IMR-90 (cell line): ENCODE measurements around the gene STARD7. TPM values are rescaled to one million over a fixed set of nuclear protein-coding genes. Genes with fewer than 3 reads are reported as not detected.

ENCODE experiments used
- ATAC-seq: fragments of 200-7000 bp; cut with Tn5 transposase; 2 replicates; pipeline ENCODE4 v1.9.1; 2020; ENCODE audit warnings: low read depth, mild to moderate bottlenecking, moderate library complexity
- BruUV-seq: library from RNA; stranded (reverse); fragments of 400-500 nt; replicated peaks from 2 replicates; lab custom pipeline; 2021; lab: Mats Ljungman, UMichigan
- CTCF ChIA-PET: fragments of 300-600 bp; formaldehyde crosslinking; extraction: SDS; loops from one replicate; lab custom pipeline; 2021; ENCODE audit warnings: antibody characterized with exemption; lab: Yijun Ruan, JAX
- POLR2A ChIA-PET: fragments of 300-600 bp; sonication (Branson Sonifier 250); formaldehyde crosslinking; loops from one replicate; lab custom pipeline; 2022; ENCODE audit warnings: antibody characterized with exemption; ENCODE audit not compliant: unreplicated experiment; lab: Charles Lee
- DNase-seq: peaks from one replicate; pipeline ENCODE4 v3.0.0; 2013
- H2AFZ ChIP-seq: replicated peaks from 2 replicates; pipeline ENCODE3; 2013; ENCODE audit warnings: low read length, mild to moderate bottlenecking; ENCODE audit not compliant: poor library complexity
- H2AK5ac ChIP-seq: 2 replicates; pipeline ENCODE4 v1.6.1; 2013; ENCODE audit warnings: low read depth, low read length, inconsistent platforms
- H2AK9ac ChIP-seq: replicated peaks from 2 replicates; pipeline ENCODE3; 2013; ENCODE audit warnings: mild to moderate bottlenecking, low read depth, low read length, moderate library complexity; ENCODE audit not compliant: poor library complexity
- H2BK120ac ChIP-seq: 2 replicates; pipeline ENCODE4 v1.6.1; 2013; ENCODE audit warnings: low read depth, low read length, inconsistent platforms
- H2BK15ac ChIP-seq: 3 replicates; pipeline ENCODE4 v1.6.1; 2013; ENCODE audit warnings: low read depth, low read length, inconsistent platforms
- H2BK20ac ChIP-seq: 2 replicates; pipeline ENCODE4 v1.6.1; 2013; ENCODE audit warnings: low read depth, mild to moderate bottlenecking, inconsistent platforms, low read length, moderate library complexity
- H2BK5ac ChIP-seq: 2 replicates; pipeline ENCODE4 v1.6.1; 2013; ENCODE audit warnings: mild to moderate bottlenecking, low read depth, low read length, inconsistent platforms; ENCODE audit not compliant: poor library complexity, severe bottlenecking
- H3K14ac ChIP-seq: replicated peaks from 2 replicates; pipeline ENCODE4 v1.6.1; 2013; ENCODE audit warnings: low read depth, low read length, inconsistent platforms
- H3K18ac ChIP-seq: 2 replicates; pipeline ENCODE4 v1.6.1; 2013; ENCODE audit warnings: low read depth, low read length, control low read depth
- H3K23ac ChIP-seq: 2 replicates; pipeline ENCODE4 v1.6.1; 2013; ENCODE audit warnings: low read depth, low read length, inconsistent platforms
- H3K27ac ChIP-seq: 2 replicates; pipeline ENCODE4 v1.5.1; 2013; ENCODE audit warnings: mild to moderate bottlenecking, control low read depth, low read length; ENCODE audit not compliant: insufficient read depth
- H3K27me3 ChIP-seq: 2 replicates; pipeline ENCODE4 v1.6.1; 2013; ENCODE audit warnings: low read length; ENCODE audit not compliant: control insufficient read depth, insufficient read depth
- H3K36me3 ChIP-seq: 2 replicates; pipeline ENCODE4 v1.6.1; 2013; ENCODE audit warnings: low read length, mixed read lengths; ENCODE audit not compliant: control insufficient read depth, insufficient read depth
- H3K4ac ChIP-seq: 2 replicates; pipeline ENCODE4 v1.6.1; 2013; ENCODE audit warnings: low read depth, low read length, inconsistent platforms
- H3K4me1 ChIP-seq: 2 replicates; pipeline ENCODE4 v1.6.1; 2013; ENCODE audit warnings: low read length, mixed read lengths; ENCODE audit not compliant: control insufficient read depth, insufficient read depth
- H3K4me2 ChIP-seq: 2 replicates; pipeline ENCODE4 v1.6.1; 2013; ENCODE audit warnings: low read depth, mild to moderate bottlenecking, control low read depth, low read length, moderate library complexity
- H3K4me3 ChIP-seq: 2 replicates; pipeline ENCODE4 v1.5.1; 2013; ENCODE audit warnings: low read depth, mild to moderate bottlenecking, control low read depth, low read length, moderate library complexity; ENCODE audit not compliant: insufficient read depth
- H3K56ac ChIP-seq: 2 replicates; pipeline ENCODE4 v1.6.1; 2013; ENCODE audit warnings: low read length, inconsistent platforms; ENCODE audit not compliant: insufficient read depth; ENCODE audit errors: extremely low read depth
- H3K79me1 ChIP-seq, 2 experiments: 2 replicates each; pipeline ENCODE4 v1.6.1; 2013; ENCODE audit warnings: low read length in 2 of 2, inconsistent platforms in 1 of 2, low read depth in 1 of 2
- H3K9ac ChIP-seq: 2 replicates; pipeline ENCODE4 v1.6.1; 2013; ENCODE audit warnings: low read depth, low read length, control low read depth
- H3K9me1 ChIP-seq: 2 replicates; pipeline ENCODE4 v1.6.1; 2013; ENCODE audit warnings: low read length, inconsistent platforms; ENCODE audit not compliant: insufficient read depth
- H3K9me3 ChIP-seq: 2 replicates; pipeline ENCODE4 v1.6.1; 2013; ENCODE audit warnings: low read length; ENCODE audit not compliant: control insufficient read depth, insufficient read depth
- H4K20me1 ChIP-seq: 2 replicates; pipeline ENCODE4 v1.6.1; 2013; ENCODE audit warnings: low read length, inconsistent platforms; ENCODE audit not compliant: insufficient read depth
- H4K5ac ChIP-seq: 2 replicates; pipeline ENCODE4 v1.6.1; 2013; ENCODE audit warnings: mild to moderate bottlenecking, low read depth, low read length, control low read depth
- H4K8ac ChIP-seq, 2 experiments: 2 replicates each; pipeline ENCODE4 v1.6.1; 2013; ENCODE audit warnings: low read depth in 2 of 2, low read length in 2 of 2, control low read depth in 1 of 2, inconsistent platforms in 1 of 2
- H4K91ac ChIP-seq: 2 replicates; pipeline ENCODE4 v1.6.1; 2013; ENCODE audit warnings: low read depth, low read length, inconsistent platforms; ENCODE audit not compliant: insufficient read depth
- BHLHE40 ChIP-seq: fragments of 150-350 bp; IDR thresholded peaks from 2 replicates; pipeline ENCODE4 v1.6.1; 2016; ENCODE audit warnings: mild to moderate bottlenecking, low read depth, low read length
- CEBPB ChIP-seq: IDR thresholded peaks from 2 replicates; pipeline ENCODE4 v1.6.1; 2012; ENCODE audit warnings: low read depth, low read length, improper control_type of control experiment
- CHD1 ChIP-seq: IDR thresholded peaks from 2 replicates; pipeline ENCODE4 v1.6.1; 2012; ENCODE audit warnings: low read depth, low read length, improper control_type of control experiment
- MAFK ChIP-seq: IDR thresholded peaks from 2 replicates; pipeline ENCODE4 v1.6.1; 2012; ENCODE audit warnings: low read depth, low read length, improper control_type of control experiment
- MAZ ChIP-seq: IDR thresholded peaks from 2 replicates; pipeline ENCODE4 v1.6.1; 2012; ENCODE audit warnings: low read depth, mild to moderate bottlenecking, low read length, improper control_type of control experiment, moderate library complexity, borderline replicate concordance
- MXI1 ChIP-seq: IDR thresholded peaks from 2 replicates; pipeline ENCODE4 v1.6.1; 2012; ENCODE audit warnings: low read depth, mild to moderate bottlenecking, low read length, moderate library complexity, borderline replicate concordance
- NFE2L2 ChIP-seq: fragments of 150-350 bp; IDR thresholded peaks from 2 replicates; pipeline ENCODE4 v1.6.1; 2016; ENCODE audit warnings: low read depth, mild to moderate bottlenecking, low read length
- POLR2A ChIP-seq: IDR thresholded peaks from 2 replicates; pipeline ENCODE4 v1.6.1; 2012; ENCODE audit warnings: mild to moderate bottlenecking, low read depth, low read length
- RCOR1 ChIP-seq: IDR thresholded peaks from 2 replicates; pipeline ENCODE4 v1.6.1; 2012; ENCODE audit warnings: mild to moderate bottlenecking, low read length, improper control_type of control experiment; ENCODE audit not compliant: insufficient replicate concordance
- RFX5 ChIP-seq: IDR thresholded peaks from 2 replicates; pipeline ENCODE4 v1.8.0; 2012; ENCODE audit warnings: low read depth, mild to moderate bottlenecking, low read length, moderate library complexity
- WGBS, 2 experiments: methylation state at CpG; one replicate each; pipeline versions ENCODE4 v1.1.5 to v1.1.7; 2013; ENCODE audit warnings: missing lambda C conversion rate in 2 of 2; ENCODE audit not compliant: insufficient read length in 1 of 2; ENCODE audit errors: extremely low coverage in 2 of 2; 5-methylcytosine and 5-hydroxymethylcytosine counted together
- dilution Hi-C: fragments of 300-500 bp; cut with HindIII; formaldehyde crosslinking; loops from one replicate; pipeline ENCODE4 v1.14.3; 2018; ENCODE audit warnings: low sequenced_read_pairs; ENCODE audit not compliant: unreplicated experiment
- in situ Hi-C: fragments of 300-500 bp; cut with MboI; formaldehyde crosslinking; loops from 3 replicates; pipeline ENCODE4 v1.14.3; 2019; ENCODE audit warnings: low sequenced_read_pairs, inconsistent platforms, mixed read lengths
- intact Hi-C: fragments of 100-400 bp; cut with micrococcal nuclease; formaldehyde crosslinking; loops from 2 replicates; pipeline ENCODE4 v1.10.0; 2022
- polyA plus RNA-seq, 3 experiments: library from polyadenylated mRNA; depleted of rRNA; stranded (reverse); fragments of >200 nt; gene quantifications; 2 replicates each; pipeline ENCODE4 v1.2.3, GENCODE V29; 2012; ENCODE audit warnings: low replicate concordance in 1 of 3
- total RNA-seq: library from RNA; depleted of rRNA; stranded (reverse); fragments of >200 nt; gene quantifications from 2 replicates; pipeline ENCODE4 v1.2.3, GENCODE V29; 2012
- TF ChIP-seq, protein P1 (sequence below): fragments of 150-350 bp; IDR thresholded peaks from 2 replicates; pipeline ENCODE4 v1.6.1; 2016; ENCODE audit warnings: low read depth, mild to moderate bottlenecking, low read length, moderate library complexity, borderline replicate concordance
- TF ChIP-seq, protein P2 (sequence below): conservative IDR thresholded peaks from 2 replicates; pipeline ENCODE4 v1.5.1; 2012; ENCODE audit warnings: mild to moderate bottlenecking, low read depth, low read length, improper control_type of control experiment
- TF ChIP-seq, protein P3 (sequence below): fragments of 150-350 bp; IDR thresholded peaks from 2 replicates; pipeline ENCODE4 v1.6.1; 2017; ENCODE audit warnings: mild to moderate bottlenecking, antibody characterized with exemption, low read length, low read depth

Gene STARD7
- total and polyA plus RNA-seq, 2 of the 4 experiments (the other 2 are of a cell fraction): 61.7 to 138 TPM

DNA sequence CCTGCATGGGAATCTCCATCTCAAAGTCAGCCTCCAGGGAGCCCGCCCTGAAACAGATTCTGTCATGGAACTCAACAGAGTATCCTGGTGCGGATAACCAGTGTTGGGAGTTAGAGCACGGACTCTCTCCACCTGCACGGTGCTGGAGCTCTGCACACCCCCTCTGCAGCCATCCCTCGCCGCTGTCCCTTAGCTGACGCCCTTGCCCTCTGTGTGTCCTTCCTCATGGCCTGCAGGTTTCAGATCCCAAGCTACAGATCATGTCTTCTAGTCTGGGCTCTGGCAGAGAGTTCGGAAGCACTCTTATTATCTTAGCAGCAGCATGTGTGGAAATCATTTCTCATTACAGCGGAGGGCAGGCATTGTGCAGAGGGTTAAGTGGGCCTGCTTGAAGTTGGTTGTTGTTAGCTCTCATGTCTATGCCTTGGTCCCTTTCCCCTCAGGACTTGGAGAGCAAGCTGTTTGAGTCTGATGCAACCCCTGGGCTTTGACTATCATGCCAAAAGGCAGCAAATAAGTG, 31.2 kb upstream of the STARD7 start:
- Histone ChIP-seq H3K27ac (no peak overlapping the region), H3K79me1 (peaks cover 0 to 4% of the 10 kb centered on the region in 2 experiments; a peak in 1 of 4 replicates), H3K27me3 (no peaks in the 10 kb centered on the region), H3K9me1 (peaks cover 8% of the 10 kb centered on the region; the same call in 1 of the 2 replicates), H2AK5ac (no peak overlapping the region), H4K20me1 (no peaks in the 10 kb centered on the region), H3K14ac (no peak overlapping the region), H3K4me2 (no peak overlapping the region), H2BK20ac (no peak overlapping the region), H4K8ac (no peak overlapping the region), H3K4ac (no peak overlapping the region), H2BK15ac (no peak overlapping the region), H3K56ac (no peak overlapping the region), H4K5ac (no peak overlapping the region), H3K9me3 (no peaks in the 10 kb centered on the region), H3K18ac (no peak overlapping the region), H4K91ac (no peak overlapping the region), H2BK120ac (no peak overlapping the region), H3K4me1 (peaks cover 3% of the 10 kb centered on the region; the same call in 1 of the 2 replicates), H2AK9ac (no peak overlapping the region), H3K9ac (no peak overlapping the region), H3K36me3 (peaks cover 4% of the 10 kb centered on the region), H3K23ac (no peak overlapping the region), H3K4me3 (no peak overlapping the region), H2BK5ac (no peak overlapping the region), H2AFZ (no peak overlapping the region)
- no TSS peak for BruUV-seq
- dilution Hi-C loops: no loop called here
- ChIA-PET CTCF (interaction anchor here (0.9 kb wide), 1 partner anchor 17 kb away, joined by 4 read pairs; no protein-coding TSS in a partner anchor), POLR2A (no interaction called here)
- no peak for DNase-seq
- ATAC-seq: no peak
- WGBS, 2 experiments: 86% methylated on average over 6 of the region's 9 CpGs; no CpG with 5 or more reads in 1 of the 2 experiments
- TF ChIP-seq BHLHE40 (no peak), POLR2A (no peak), RFX5 (no peak), MXI1 (no peak), NFE2L2 (no peak), CHD1 (no peak), MAZ (no peak), MAFK (no peak), CEBPB (no peak), RCOR1 (no peak)
- TF ChIP-seq, protein P1, sequence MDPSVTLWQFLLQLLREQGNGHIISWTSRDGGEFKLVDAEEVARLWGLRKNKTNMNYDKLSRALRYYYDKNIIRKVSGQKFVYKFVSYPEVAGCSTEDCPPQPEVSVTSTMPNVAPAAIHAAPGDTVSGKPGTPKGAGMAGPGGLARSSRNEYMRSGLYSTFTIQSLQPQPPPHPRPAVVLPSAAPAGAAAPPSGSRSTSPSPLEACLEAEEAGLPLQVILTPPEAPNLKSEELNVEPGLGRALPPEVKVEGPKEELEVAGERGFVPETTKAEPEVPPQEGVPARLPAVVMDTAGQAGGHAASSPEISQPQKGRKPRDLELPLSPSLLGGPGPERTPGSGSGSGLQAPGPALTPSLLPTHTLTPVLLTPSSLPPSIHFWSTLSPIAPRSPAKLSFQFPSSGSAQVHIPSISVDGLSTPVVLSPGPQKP: no peak
- TF ChIP-seq, protein P2, sequence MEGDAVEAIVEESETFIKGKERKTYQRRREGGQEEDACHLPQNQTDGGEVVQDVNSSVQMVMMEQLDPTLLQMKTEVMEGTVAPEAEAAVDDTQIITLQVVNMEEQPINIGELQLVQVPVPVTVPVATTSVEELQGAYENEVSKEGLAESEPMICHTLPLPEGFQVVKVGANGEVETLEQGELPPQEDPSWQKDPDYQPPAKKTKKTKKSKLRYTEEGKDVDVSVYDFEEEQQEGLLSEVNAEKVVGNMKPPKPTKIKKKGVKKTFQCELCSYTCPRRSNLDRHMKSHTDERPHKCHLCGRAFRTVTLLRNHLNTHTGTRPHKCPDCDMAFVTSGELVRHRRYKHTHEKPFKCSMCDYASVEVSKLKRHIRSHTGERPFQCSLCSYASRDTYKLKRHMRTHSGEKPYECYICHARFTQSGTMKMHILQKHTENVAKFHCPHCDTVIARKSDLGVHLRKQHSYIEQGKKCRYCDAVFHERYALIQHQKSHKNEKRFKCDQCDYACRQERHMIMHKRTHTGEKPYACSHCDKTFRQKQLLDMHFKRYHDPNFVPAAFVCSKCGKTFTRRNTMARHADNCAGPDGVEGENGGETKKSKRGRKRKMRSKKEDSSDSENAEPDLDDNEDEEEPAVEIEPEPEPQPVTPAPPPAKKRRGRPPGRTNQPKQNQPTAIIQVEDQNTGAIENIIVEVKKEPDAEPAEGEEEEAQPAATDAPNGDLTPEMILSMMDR: no peak
- TF ChIP-seq, protein P3, sequence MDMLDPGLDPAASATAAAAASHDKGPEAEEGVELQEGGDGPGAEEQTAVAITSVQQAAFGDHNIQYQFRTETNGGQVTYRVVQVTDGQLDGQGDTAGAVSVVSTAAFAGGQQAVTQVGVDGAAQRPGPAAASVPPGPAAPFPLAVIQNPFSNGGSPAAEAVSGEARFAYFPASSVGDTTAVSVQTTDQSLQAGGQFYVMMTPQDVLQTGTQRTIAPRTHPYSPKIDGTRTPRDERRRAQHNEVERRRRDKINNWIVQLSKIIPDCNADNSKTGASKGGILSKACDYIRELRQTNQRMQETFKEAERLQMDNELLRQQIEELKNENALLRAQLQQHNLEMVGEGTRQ: no peak
- intact Hi-C loops: no loop called here
- in situ Hi-C loops: no loop called here
